GM04504 (cell line): ENCODE measurements around the gene SGO2.
"Not testable (repeated sequence)": the region's sequence is repeated elsewhere in the genome, so short reads cannot be mapped to it uniquely, and the experiment has no call there.

Experiments used
- DNase-seq: peaks from one replicate; pipeline ENCODE4 v3.0.0-alpha.2; 2012; ENCODE audit warnings: low read depth

The SGO2 gene

GRCh38 chr2:200515155-200515554, 10.9 kb upstream of the SGO2 start:
- DNase-seq = no peak

GRCh38 chr2:200523158-200523557, 2.8 kb upstream of the SGO2 start:
- no peak for DNase-seq

GRCh38 chr2:200523604-200524003, 2.4 kb upstream of the SGO2 start:
- no peak for DNase-seq

- no peak for DNase-seq
Measured at GRCh38 chr2:200525066-200525465, 941 bp upstream of the SGO2 start.

GRCh38 chr2:200525551-200525881, 491 bp upstream of the SGO2 start:
- DNase-seq = no peak

GRCh38 chr2:200528228-200528627, 2.2 kb downstream of the SGO2 start:
- DNase-seq = no peak

GRCh38 chr2:200533754-200534153, 7.7 kb downstream of the SGO2 start:
- no peak for DNase-seq

GRCh38 chr2:200534572-200534971, 8.6 kb downstream of the SGO2 start:
- DNase-seq = no peak

- no peak for DNase-seq
Measured at GRCh38 chr2:200538139-200538538, 12.1 kb downstream of the SGO2 start.

GRCh38 chr2:200540793-200541192, 14.8 kb downstream of the SGO2 start:
- no peak for DNase-seq

- DNase-seq = not testable (repeated sequence)
Measured at GRCh38 chr2:200566596-200566995, 40.6 kb downstream of the SGO2 start.

GRCh38 chr2:200567932-200568331, 41.9 kb downstream of the SGO2 start:
- no peak for DNase-seq

- no peak for DNase-seq
Measured at GRCh38 chr2:200575957-200576356, 50.0 kb downstream of the SGO2 start.

- DNase-seq = no peak
Measured at GRCh38 chr2:200577027-200577426, 51.0 kb downstream of the SGO2 start.

- DNase-seq = no peak
Measured at GRCh38 chr2:200578778-200579177, 52.8 kb downstream of the SGO2 start.

- no peak for DNase-seq
Measured at GRCh38 chr2:200584639-200585038, 58.6 kb downstream of the SGO2 start.

- no peak for DNase-seq
Measured at GRCh38 chr2:200585340-200585729, 59.3 kb downstream of the SGO2 start.

GRCh38 chr2:200585730-200586643, 60.0 kb downstream of the SGO2 start, which contains the start of gene AOX1:
AOX1 (plus strand) TSS chr2:200586014; CDS start chr2:200586109, 95 bp downstream.
- no peak for DNase-seq

GRCh38 chr2:200586644-200586975, 60.6 kb downstream of the SGO2 start:
- DNase-seq = no peak

GRCh38 chr2:200587007-200587616, 61.1 kb downstream of the SGO2 start:
- DNase-seq = no peak

GRCh38 chr2:200588076-200588678, 62.2 kb downstream of the SGO2 start:
- DNase-seq = no peak

GRCh38 chr2:200590090-200590489, 64.1 kb downstream of the SGO2 start:
- DNase-seq = no peak

- DNase-seq = no peak
Measured at GRCh38 chr2:200591308-200591707, 65.3 kb downstream of the SGO2 start.
